Small intestine (tissue), 7 donors: ENCODE data around the gene DCAF7. TPM values are rescaled to one million over a fixed set of nuclear protein-coding genes. Genes with fewer than 3 reads are reported as not detected.

Experiments
- DNase-seq, 2 donors: peaks; one replicate each; pipeline versions ENCODE4 v3.0.0 to v3.0.0-alpha.2; 2013
- FAIRE-seq: peaks from 2 replicates; lab custom pipeline; 2012; peaks lifted over from hg19 to GRCh38; lab: Jason Lieb, UNC
- H3K27ac ChIP-seq, 3 donors: one replicate each; pipeline ENCODE4 v1.5.1; 2013; ENCODE audit warnings: low read length in 2 of 3, mild to moderate bottlenecking in 2 of 3, control low read depth in 1 of 3, inconsistent platforms in 1 of 3, low read depth in 1 of 3, moderate library complexity in 1 of 3
- H3K27me3 ChIP-seq, 3 donors: one replicate each; pipeline ENCODE4 v1.6.1; 2013; ENCODE audit warnings: low read length in 3 of 3, inconsistent platforms in 1 of 3; ENCODE audit not compliant: control insufficient read depth in 3 of 3, insufficient read depth in 3 of 3
- H3K36me3 ChIP-seq, 3 donors: one replicate each; pipeline ENCODE4 v1.6.1; 2013; ENCODE audit warnings: low read length in 3 of 3, inconsistent platforms in 1 of 3, low read depth in 1 of 3, mild to moderate bottlenecking in 1 of 3, moderate library complexity in 1 of 3; ENCODE audit not compliant: control insufficient read depth in 3 of 3, insufficient read depth in 2 of 3
- H3K4me1 ChIP-seq, 3 donors: one replicate each; pipeline ENCODE4 v1.6.1; 2013; ENCODE audit warnings: low read length in 2 of 3, inconsistent platforms in 1 of 3, low read depth in 1 of 3, mild to moderate bottlenecking in 1 of 3, moderate library complexity in 1 of 3; ENCODE audit not compliant: control insufficient read depth in 3 of 3, insufficient read depth in 2 of 3
- H3K4me3 ChIP-seq, 3 donors: one replicate each; pipeline ENCODE4 v1.5.1; 2013; ENCODE audit warnings: low read length in 3 of 3, control low read depth in 1 of 3, inconsistent platforms in 1 of 3, low read depth in 1 of 3, mild to moderate bottlenecking in 1 of 3, moderate library complexity in 1 of 3
- H3K9me3 ChIP-seq, 2 donors: one replicate each; pipeline ENCODE4 v1.6.1; 2013; ENCODE audit warnings: low read depth in 1 of 2, low read length in 1 of 2; ENCODE audit not compliant: control insufficient read depth in 2 of 2, insufficient read depth in 1 of 2
- WGBS, 3 donors: extraction: QIAGEN DNeasy Blood & Tissue Kit; methylation state at CpG; one replicate each; pipeline ENCODE4 v1.1.7; 2013; 5-methylcytosine and 5-hydroxymethylcytosine counted together
- polyA plus RNA-seq, 4 donors: library from polyadenylated mRNA; stranded (reverse) in 3 of 4; unstranded in 1 of 4; fragments of 200-250 nt in 3 of 4; fragments of 120-200 nt in 1 of 4; gene quantifications; one replicate each; pipeline versions ENCODE4 v1.2.1 to v1.2.3, GENCODE V29; 2013
- donor health status: healthy with polysubstance abuse.
- donor health status: control.
- donor health status: control.
- donor health status: Bipolar disorder and iron deficiency.
- donor health status: healthy.

Gene DCAF7
- polyA plus RNA-seq, 4 donors: 18.4 to 87.6 (median 27.7) TPM

- peaks cover 0 to 5% (median 0%) of the 10 kb centered on the region in 3 donors for H3K4me1 ChIP-seq
- no peak for FAIRE-seq
- WGBS, 3 donors: 90 to 92% (median 90%) methylated on average over 13 of the region's 13 CpGs
- no peaks in the 10 kb centered on the region for H3K36me3 ChIP-seq
- H3K27me3 ChIP-seq: peaks cover 0 to 5% (median 1%) of the 10 kb centered on the region in 3 donors
- H3K27ac ChIP-seq: no peak overlapping the region
- H3K4me3 ChIP-seq: no peak overlapping the region
- DNase-seq: no peak
- no peaks in the 10 kb centered on the region for H3K9me3 ChIP-seq
These were observed 5.6 kb upstream of the DCAF7 start for GRCh38 chr17:63544467-63545301.

GRCh38 chr17:63546308-63547082 is 3.8 kb upstream of the DCAF7 start:
- Histone ChIP-seq H3K4me3 (no peak overlapping the region), H3K27ac (no peak overlapping the region), H3K27me3 (no peaks in the 10 kb centered on the region), H3K9me3 (no peaks in the 10 kb centered on the region), H3K4me1 (peaks cover 0 to 5% (median 0%) of the 10 kb centered on the region in 3 donors), H3K36me3 (no peaks in the 10 kb centered on the region)
- FAIRE-seq (no peak), DNase-seq (peak in 1 of 2 donors; percentile 8)
- WGBS, 3 donors: 78 to 89% (median 85%) methylated on average over 9 of the region's 9 CpGs

- 46 to 63% (median 50%) methylated on average over 5 of the region's 5 CpGs for WGBS, 3 donors
These were observed 3.2 kb upstream of the DCAF7 start for GRCh38 chr17:63547083-63547523.

GRCh38 chr17:63549289-63549945 is 860 bp upstream of the DCAF7 start:
- DNase-seq (no peak), FAIRE-seq (no peak)
- Histone ChIP-seq H3K27ac (peak overlapping the region; percentile 60 to 98 (median 69)), H3K27me3 (no peaks in the 10 kb centered on the region), H3K36me3 (peaks cover 0 to 6% (median 0%) of the 10 kb centered on the region in 3 donors), H3K4me1 (peaks cover 0 to 9% (median 5%) of the 10 kb centered on the region in 3 donors), H3K4me3 (peak overlapping the region; percentile 51 to 89 (median 63)), H3K9me3 (no peaks in the 10 kb centered on the region)
- 16 to 20% (median 17%) methylated on average over 18 of the region's 18 CpGs for WGBS, 3 donors

More at GRCh38 chr17:63547083-63547523, 3.2 kb upstream of the DCAF7 start:
- Histone ChIP-seq H3K27me3 (no peaks in the 10 kb centered on the region), H3K36me3 (no peaks in the 10 kb centered on the region), H3K4me3 (no peak overlapping the region), H3K4me1 (peaks cover 0 to 5% (median 0%) of the 10 kb centered on the region in 3 donors), H3K27ac (no peak overlapping the region), H3K9me3 (no peaks in the 10 kb centered on the region)
- no peak for FAIRE-seq
- no peak for DNase-seq

- Histone ChIP-seq H3K27ac (peak overlapping the region; percentile 85 to 94 (median 90)), H3K27me3 (no peaks in the 10 kb centered on the region), H3K4me3 (peak overlapping the region; percentile 78 to 89 (median 87)), H3K36me3 (peaks cover 0 to 9% (median under 1%) of the 10 kb centered on the region in 3 donors), H3K9me3 (no peaks in the 10 kb centered on the region), H3K4me1 (peaks cover 0 to 9% (median 5%) of the 10 kb centered on the region in 3 donors)
- FAIRE-seq (no peak), DNase-seq (peak; percentile 35 to 54)
- 0% methylated on average over 31 to 32 of the region's 32 CpGs for WGBS, 3 donors
These were observed 751 bp downstream of the DCAF7 start for GRCh38 chr17:63550817-63551639.

GRCh38 chr17:63552211-63552610 is 1.9 kb downstream of the DCAF7 start:
- H3K4me3 ChIP-seq: peak overlapping the region in 2 of 3 donors; percentile 78 to 89
- FAIRE-seq: no peak

GRCh38 chr17:63555500-63556156 is 5.4 kb downstream of the DCAF7 start:
- FAIRE-seq: no peak
- Histone ChIP-seq H3K27me3 (no peaks in the 10 kb centered on the region), H3K4me1 (peaks cover 0 to 5% (median 5%) of the 10 kb centered on the region in 3 donors)

More at GRCh38 chr17:63552211-63552610, 1.9 kb downstream of the DCAF7 start:
- 25 to 41% (median 33%) methylated on average over 6 of the region's 6 CpGs for WGBS, 3 donors
- Histone ChIP-seq H3K9me3 (peaks cover 0 to 1% of the 10 kb centered on the region in 2 donors), H3K4me1 (peaks cover 0 to 9% (median 5%) of the 10 kb centered on the region in 3 donors), H3K36me3 (peaks cover 0 to 9% (median 2%) of the 10 kb centered on the region in 3 donors), H3K27ac (no peak overlapping the region), H3K27me3 (no peaks in the 10 kb centered on the region)
- DNase-seq: no peak

More at GRCh38 chr17:63555500-63556156, 5.4 kb downstream of the DCAF7 start:
- peaks cover 0 to 2% of the 10 kb centered on the region in 2 donors for H3K9me3 ChIP-seq
- DNase-seq: no peak
- no peak overlapping the region for H3K4me3 ChIP-seq
- WGBS, 3 donors: 78 to 79% (median 78%) methylated on average over 7 of the region's 7 CpGs
- H3K36me3 ChIP-seq: peaks cover 0 to 12% (median 2%) of the 10 kb centered on the region in 3 donors
- H3K27ac ChIP-seq: no peak overlapping the region
